DOHH2 (cell line): ENCODE measurements around the gene HSF5.

ENCODE experiments used
- H3F3A ChIP-seq: fragments of 200-600 bp; sonication (generic), shearing (Covaris generic); 2 replicates; pipeline ENCODE4 v1.6.0; 2016; ENCODE audit warnings: antibody characterized with exemption, mild to moderate bottlenecking; ENCODE audit not compliant: control insufficient read depth, insufficient read depth
- H3K27ac ChIP-seq: fragments of 200-600 bp; sonication (generic); 2 replicates; pipeline ENCODE4 v1.5.1; 2014; ENCODE audit warnings: low read depth, mild to moderate bottlenecking, low read length, moderate library complexity
- H3K27me3 ChIP-seq: fragments of 200-600 bp; sonication (generic); 2 replicates; pipeline ENCODE4 v1.6.1; 2014; ENCODE audit warnings: mild to moderate bottlenecking, low read length, mixed read lengths; ENCODE audit not compliant: control insufficient read depth
- H3K36me3 ChIP-seq: fragments of 200-600 bp; sonication (generic); 2 replicates; pipeline ENCODE4 v1.6.1; 2014; ENCODE audit warnings: mild to moderate bottlenecking, low read length, moderate library complexity, mixed read lengths; ENCODE audit not compliant: control insufficient read depth
- H3K4me1 ChIP-seq: fragments of 200-600 bp; sonication (generic); 2 replicates; pipeline ENCODE4 v1.6.1; 2014; ENCODE audit warnings: mild to moderate bottlenecking, low read length, mixed read lengths; ENCODE audit not compliant: control insufficient read depth
- H3K4me2 ChIP-seq: fragments of 200-600 bp; sonication (generic); 2 replicates; pipeline ENCODE4 v1.6.0; 2014; ENCODE audit warnings: mild to moderate bottlenecking, low read length, moderate library complexity
- H3K4me3 ChIP-seq: fragments of 200-600 bp; sonication (generic); 2 replicates; pipeline ENCODE4 v1.5.1; 2014; ENCODE audit warnings: mild to moderate bottlenecking, low read length, mixed read lengths
- H3K79me2 ChIP-seq: fragments of 200-600 bp; sonication (generic); 2 replicates; pipeline ENCODE4 v1.6.1; 2014; ENCODE audit warnings: mild to moderate bottlenecking, low read length, mixed read lengths; ENCODE audit not compliant: control insufficient read depth
- H3K9me2 ChIP-seq: fragments of 200-600 bp; sonication (generic); replicated peaks from 2 replicates; pipeline ENCODE4 v1.6.1; 2014; ENCODE audit warnings: mild to moderate bottlenecking, low read length, mixed read lengths; ENCODE audit not compliant: control insufficient read depth
- H3K9me3 ChIP-seq: fragments of 200-600 bp; sonication (generic); 2 replicates; pipeline ENCODE4 v1.6.1; 2014; ENCODE audit warnings: antibody characterized with exemption, low read length, mixed read lengths; ENCODE audit not compliant: control insufficient read depth, insufficient read depth
- H4K20me1 ChIP-seq: fragments of 200-600 bp; sonication (generic); 2 replicates; pipeline ENCODE4 v1.6.0; 2014; ENCODE audit warnings: low read depth, mild to moderate bottlenecking, antibody characterized with exemption, low read length, moderate library complexity; ENCODE audit not compliant: control insufficient read depth, insufficient read depth
- EZH2phosphoT487 ChIP-seq: fragments of 200-600 bp; sonication (generic); IDR thresholded peaks from 2 replicates; pipeline ENCODE4 v1.6.1; 2017; ENCODE audit warnings: borderline replicate concordance, mild to moderate bottlenecking, antibody characterized with exemption, low read length, moderate library complexity, mixed read lengths
- TF ChIP-seq, protein P1 (sequence below): fragments of 200-600 bp; sonication (generic); IDR thresholded peaks from one replicate; pipeline ENCODE4 v1.5.1; 2014; ENCODE audit warnings: antibody characterized with exemption, mild to moderate bottlenecking, low read depth, low read length; ENCODE audit not compliant: poor library complexity, severe bottlenecking

The HSF5 gene

DNA sequence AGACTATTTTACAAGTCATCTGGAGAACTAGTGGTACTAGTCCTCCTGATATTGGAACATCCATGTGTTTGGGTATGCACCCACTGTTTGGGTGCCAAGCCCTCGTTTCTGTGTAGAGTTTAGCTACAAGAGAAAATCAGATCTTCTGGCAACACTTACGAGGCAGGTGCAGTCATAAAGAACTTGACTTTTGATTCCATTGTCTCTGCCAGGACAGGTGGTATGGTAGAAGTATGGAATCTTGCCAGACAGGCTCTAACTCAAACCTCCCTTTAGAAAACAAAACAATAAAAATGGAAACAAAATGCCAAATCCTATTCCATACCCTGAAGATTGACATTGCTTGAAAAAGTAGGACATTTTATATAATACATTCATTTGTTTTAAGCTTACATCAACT lies 86.9 kb downstream of the HSF5 start:
- no peak overlapping the region for H3K4me2 ChIP-seq
- no peaks in the 10 kb centered on the region for H4K20me1 ChIP-seq
- no peaks in the 10 kb centered on the region for H3K36me3 ChIP-seq
- no peak overlapping the region for H3K27ac ChIP-seq
- no peaks in the 10 kb centered on the region for H3K9me3 ChIP-seq
- H3K4me3 ChIP-seq, result no peak overlapping the region
- no peak for TF ChIP-seq EZH2phosphoT487
- TF ChIP-seq, protein P1, sequence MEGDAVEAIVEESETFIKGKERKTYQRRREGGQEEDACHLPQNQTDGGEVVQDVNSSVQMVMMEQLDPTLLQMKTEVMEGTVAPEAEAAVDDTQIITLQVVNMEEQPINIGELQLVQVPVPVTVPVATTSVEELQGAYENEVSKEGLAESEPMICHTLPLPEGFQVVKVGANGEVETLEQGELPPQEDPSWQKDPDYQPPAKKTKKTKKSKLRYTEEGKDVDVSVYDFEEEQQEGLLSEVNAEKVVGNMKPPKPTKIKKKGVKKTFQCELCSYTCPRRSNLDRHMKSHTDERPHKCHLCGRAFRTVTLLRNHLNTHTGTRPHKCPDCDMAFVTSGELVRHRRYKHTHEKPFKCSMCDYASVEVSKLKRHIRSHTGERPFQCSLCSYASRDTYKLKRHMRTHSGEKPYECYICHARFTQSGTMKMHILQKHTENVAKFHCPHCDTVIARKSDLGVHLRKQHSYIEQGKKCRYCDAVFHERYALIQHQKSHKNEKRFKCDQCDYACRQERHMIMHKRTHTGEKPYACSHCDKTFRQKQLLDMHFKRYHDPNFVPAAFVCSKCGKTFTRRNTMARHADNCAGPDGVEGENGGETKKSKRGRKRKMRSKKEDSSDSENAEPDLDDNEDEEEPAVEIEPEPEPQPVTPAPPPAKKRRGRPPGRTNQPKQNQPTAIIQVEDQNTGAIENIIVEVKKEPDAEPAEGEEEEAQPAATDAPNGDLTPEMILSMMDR, result no peak
- H3K9me2 ChIP-seq, result no peaks in the 10 kb centered on the region
- H3K27me3 ChIP-seq, result peaks cover 31% of the 10 kb centered on the region
- no peaks in the 10 kb centered on the region for H3K4me1 ChIP-seq
- H3K79me2 ChIP-seq, result no peaks in the 10 kb centered on the region
- no peaks in the 10 kb centered on the region for H3F3A ChIP-seq

DNA sequence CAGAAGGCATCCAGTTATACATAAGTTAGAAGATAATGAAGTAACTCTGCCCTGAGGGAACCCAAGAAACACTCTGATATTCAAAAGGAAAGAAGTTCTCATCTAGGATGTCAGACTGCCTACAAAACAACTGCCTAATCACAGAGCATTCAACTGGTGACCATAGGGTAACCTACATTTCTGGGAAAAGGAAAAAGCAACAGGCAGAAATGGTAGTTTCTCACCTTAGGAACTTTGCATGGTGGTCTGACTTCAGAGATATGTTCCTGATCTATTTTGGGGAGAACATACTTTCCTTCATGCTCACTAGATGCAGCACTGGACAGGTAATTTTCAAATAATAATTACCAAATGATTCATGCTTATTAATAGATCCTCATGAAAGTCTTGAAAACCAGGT lies 87.4 kb downstream of the HSF5 start:
- Histone ChIP-seq H3K4me2 (no peak overlapping the region), H3K9me2 (no peaks in the 10 kb centered on the region), H3K9me3 (no peaks in the 10 kb centered on the region), H3K36me3 (no peaks in the 10 kb centered on the region), H3F3A (no peaks in the 10 kb centered on the region), H3K4me1 (no peaks in the 10 kb centered on the region), H3K27ac (no peak overlapping the region), H3K79me2 (no peaks in the 10 kb centered on the region), H4K20me1 (no peaks in the 10 kb centered on the region), H3K4me3 (no peak overlapping the region), H3K27me3 (peaks cover 36% of the 10 kb centered on the region)
- no peak for TF ChIP-seq EZH2phosphoT487
- TF ChIP-seq, protein P1, result no peak

DNA sequence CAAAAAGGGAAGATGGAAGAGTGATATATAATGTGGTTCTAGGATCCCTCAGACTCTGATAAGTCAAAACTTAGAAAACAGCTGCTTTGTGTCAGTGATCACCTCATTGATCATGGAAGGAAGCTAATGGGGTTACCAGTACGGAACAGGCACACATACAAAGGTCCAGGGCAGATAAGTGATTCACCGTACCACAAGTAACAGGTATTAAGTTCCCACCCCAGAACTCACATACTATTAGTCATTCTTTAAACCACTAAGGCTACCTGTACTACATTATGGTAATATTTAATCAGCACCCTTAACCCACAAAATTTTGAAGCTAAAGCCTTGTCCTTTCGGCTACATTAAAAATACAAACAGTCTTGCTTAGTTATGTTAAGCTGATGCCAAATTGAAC lies 88.2 kb downstream of the HSF5 start:
- H3K27ac ChIP-seq, result no peak overlapping the region
- no peaks in the 10 kb centered on the region for H3K36me3 ChIP-seq
- H3K27me3 ChIP-seq, result peaks cover 37% of the 10 kb centered on the region
- no peaks in the 10 kb centered on the region for H3K9me3 ChIP-seq
- no peak overlapping the region for H3K4me3 ChIP-seq
- no peaks in the 10 kb centered on the region for H3K4me1 ChIP-seq
- TF ChIP-seq EZH2phosphoT487, result no peak
- TF ChIP-seq, protein P1, result no peak
- H3K4me2 ChIP-seq, result no peak overlapping the region
- H3K9me2 ChIP-seq, result no peaks in the 10 kb centered on the region
- H3F3A ChIP-seq, result no peaks in the 10 kb centered on the region
- H3K79me2 ChIP-seq, result no peaks in the 10 kb centered on the region
- H4K20me1 ChIP-seq, result no peaks in the 10 kb centered on the region
